ENCODE results near the gene MCF2L. TPM values are rescaled to one million over a fixed set of nuclear protein-coding genes. Genes with fewer than 3 reads are reported as not detected.
A peak's percentile ranks its signal among the peaks of the same experiment; 100 is the strongest.

MCF2L gene
- total RNA-seq, 6 experiments from 2014 or later = 9.6 to 18.4 (median 11.7) TPM

DNA sequence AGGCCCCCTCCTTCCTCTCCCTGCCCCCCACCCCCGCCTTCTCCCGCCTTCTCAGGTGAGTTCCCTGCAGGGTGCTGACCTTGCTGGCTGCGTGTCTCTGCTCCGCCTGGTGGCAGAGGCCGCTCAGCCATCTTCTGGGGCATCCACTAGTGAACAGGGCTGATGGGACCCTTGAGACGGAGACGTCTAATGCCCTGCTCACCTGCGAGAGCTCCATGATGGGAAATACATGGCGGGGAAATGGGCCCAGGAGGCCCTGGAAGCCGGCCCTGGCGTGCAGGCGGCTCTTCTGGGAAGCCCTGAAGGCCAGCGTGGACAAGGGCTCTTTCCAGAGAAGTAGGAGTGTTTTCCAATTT is 121.4 kb downstream of the MCF2L start:
- no peaks in the 10 kb centered on the region for H3K4me1 ChIP-seq
- 93% methylated on average over 7 of the region's 13 CpGs for WGBS (ENCODE audit: insufficient coverage, low coverage, low lambda C conversion rate, missing lambda C conversion rate)
- TF ChIP-seq, protein P1, sequence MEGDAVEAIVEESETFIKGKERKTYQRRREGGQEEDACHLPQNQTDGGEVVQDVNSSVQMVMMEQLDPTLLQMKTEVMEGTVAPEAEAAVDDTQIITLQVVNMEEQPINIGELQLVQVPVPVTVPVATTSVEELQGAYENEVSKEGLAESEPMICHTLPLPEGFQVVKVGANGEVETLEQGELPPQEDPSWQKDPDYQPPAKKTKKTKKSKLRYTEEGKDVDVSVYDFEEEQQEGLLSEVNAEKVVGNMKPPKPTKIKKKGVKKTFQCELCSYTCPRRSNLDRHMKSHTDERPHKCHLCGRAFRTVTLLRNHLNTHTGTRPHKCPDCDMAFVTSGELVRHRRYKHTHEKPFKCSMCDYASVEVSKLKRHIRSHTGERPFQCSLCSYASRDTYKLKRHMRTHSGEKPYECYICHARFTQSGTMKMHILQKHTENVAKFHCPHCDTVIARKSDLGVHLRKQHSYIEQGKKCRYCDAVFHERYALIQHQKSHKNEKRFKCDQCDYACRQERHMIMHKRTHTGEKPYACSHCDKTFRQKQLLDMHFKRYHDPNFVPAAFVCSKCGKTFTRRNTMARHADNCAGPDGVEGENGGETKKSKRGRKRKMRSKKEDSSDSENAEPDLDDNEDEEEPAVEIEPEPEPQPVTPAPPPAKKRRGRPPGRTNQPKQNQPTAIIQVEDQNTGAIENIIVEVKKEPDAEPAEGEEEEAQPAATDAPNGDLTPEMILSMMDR (IDR thresholded peaks at IDR 0.05) = no peak
- no peak for TF ChIP-seq POLR2A (IDR thresholded peaks at IDR 0.05)
- intact Hi-C loops (cut with DNase I) = loop anchor here in 1 of 2 donors (10.0 kb wide), 1 partner anchor 46 kb away; no protein-coding TSS in a partner anchor
- no peaks in the 10 kb centered on the region for H3K27me3 ChIP-seq
- no peak overlapping the region for H3K27ac ChIP-seq
- DNase-seq (no peak), ATAC-seq (no peak)
- no peak overlapping the region for H3K4me3 ChIP-seq
- H3K36me3 ChIP-seq = peaks cover 0 to 14% (median 0%) of the 10 kb centered on the region in 4 donors
- no peaks in the 10 kb centered on the region for H3K9me3 ChIP-seq

DNA sequence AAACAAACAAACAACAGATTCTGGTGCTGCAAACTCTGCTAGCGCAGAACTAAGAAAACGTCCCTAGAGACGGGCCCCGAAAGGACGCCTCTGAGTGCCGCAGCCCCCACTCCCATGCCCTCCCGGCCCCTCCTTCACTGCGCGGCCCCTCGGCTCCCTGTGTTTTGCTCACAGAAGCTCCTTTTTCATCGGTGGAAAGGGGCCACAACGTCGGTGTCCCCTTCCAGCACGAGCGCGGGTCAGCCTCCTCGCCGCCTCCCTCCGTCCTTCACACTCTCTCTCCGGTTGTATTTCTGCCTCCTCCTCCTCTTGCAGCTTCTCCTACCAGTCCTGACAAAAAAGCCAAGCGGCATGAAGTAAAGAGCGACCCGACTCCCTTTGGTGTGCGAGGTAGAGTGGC is 121.8 kb downstream of the MCF2L start:
- no peaks in the 10 kb centered on the region for H3K27me3 ChIP-seq
- H3K27ac ChIP-seq = no peak overlapping the region
- ATAC-seq = no peak
- 84% methylated on average over 6 of the region's 24 CpGs for WGBS (ENCODE audit: insufficient coverage, low coverage, low lambda C conversion rate, missing lambda C conversion rate)
- intact Hi-C loops (cut with DNase I) = loop anchor here in 1 of 2 donors (10.0 kb wide), 1 partner anchor 46 kb away; no protein-coding TSS in a partner anchor
- TF ChIP-seq, protein P1 (IDR thresholded peaks at IDR 0.05) = no peak
- no peak for TF ChIP-seq POLR2A (IDR thresholded peaks at IDR 0.05)
- H3K36me3 ChIP-seq = peaks cover 0 to 14% (median 0%) of the 10 kb centered on the region in 4 donors
- no peak overlapping the region for H3K4me3 ChIP-seq
- H3K9me3 ChIP-seq = no peaks in the 10 kb centered on the region
- no peaks in the 10 kb centered on the region for H3K4me1 ChIP-seq
- no peak for DNase-seq

DNA sequence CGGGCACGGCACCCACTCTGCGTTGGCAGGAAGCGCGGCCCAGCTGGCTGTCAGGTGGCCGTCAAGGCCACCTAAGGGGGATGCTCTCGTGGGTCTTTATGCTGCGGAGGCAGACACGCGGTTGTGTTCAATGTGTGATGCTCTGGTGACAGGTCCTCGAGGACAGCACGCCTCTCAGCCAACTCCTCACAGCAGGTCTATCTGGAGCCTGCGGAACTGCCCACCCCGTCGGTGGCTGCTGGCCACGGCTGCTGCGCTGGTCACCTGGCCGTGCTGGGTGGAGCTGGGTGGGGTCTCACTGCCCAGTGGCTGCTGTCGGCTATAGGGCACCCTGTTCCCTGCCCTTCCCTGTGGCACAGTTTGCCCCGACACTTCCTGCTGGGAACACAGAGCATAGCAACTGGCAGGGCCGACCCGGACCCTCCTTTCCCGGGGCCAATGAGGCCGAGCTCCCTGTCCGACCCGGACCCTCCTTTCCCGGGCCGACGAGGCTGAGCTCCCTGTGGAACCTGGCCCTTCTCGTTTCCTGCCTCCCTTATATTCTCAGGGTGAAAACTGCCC is 122.3 kb downstream of the MCF2L start:
- H3K4me3 ChIP-seq = no peak overlapping the region
- DNase-seq (peak in 1 of 3 donors; percentile 14), ATAC-seq (no peak)
- no peak overlapping the region for H3K27ac ChIP-seq
- intact Hi-C loops (cut with DNase I) = loop anchor here in 1 of 2 donors (10.0 kb wide), 1 partner anchor 46 kb away; no protein-coding TSS in a partner anchor
- no peaks in the 10 kb centered on the region for H3K9me3 ChIP-seq
- TF ChIP-seq, protein P1 (IDR thresholded peaks at IDR 0.05) = no peak
- TF ChIP-seq POLR2A (IDR thresholded peaks at IDR 0.05) = no peak
- no peaks in the 10 kb centered on the region for H3K27me3 ChIP-seq
- H3K4me1 ChIP-seq = no peaks in the 10 kb centered on the region
- 81% methylated on average over 5 of the region's 30 CpGs for WGBS (ENCODE audit: insufficient coverage, low coverage, low lambda C conversion rate, missing lambda C conversion rate)
- H3K36me3 ChIP-seq = peaks cover 0 to 14% (median 0%) of the 10 kb centered on the region in 4 donors

DNA sequence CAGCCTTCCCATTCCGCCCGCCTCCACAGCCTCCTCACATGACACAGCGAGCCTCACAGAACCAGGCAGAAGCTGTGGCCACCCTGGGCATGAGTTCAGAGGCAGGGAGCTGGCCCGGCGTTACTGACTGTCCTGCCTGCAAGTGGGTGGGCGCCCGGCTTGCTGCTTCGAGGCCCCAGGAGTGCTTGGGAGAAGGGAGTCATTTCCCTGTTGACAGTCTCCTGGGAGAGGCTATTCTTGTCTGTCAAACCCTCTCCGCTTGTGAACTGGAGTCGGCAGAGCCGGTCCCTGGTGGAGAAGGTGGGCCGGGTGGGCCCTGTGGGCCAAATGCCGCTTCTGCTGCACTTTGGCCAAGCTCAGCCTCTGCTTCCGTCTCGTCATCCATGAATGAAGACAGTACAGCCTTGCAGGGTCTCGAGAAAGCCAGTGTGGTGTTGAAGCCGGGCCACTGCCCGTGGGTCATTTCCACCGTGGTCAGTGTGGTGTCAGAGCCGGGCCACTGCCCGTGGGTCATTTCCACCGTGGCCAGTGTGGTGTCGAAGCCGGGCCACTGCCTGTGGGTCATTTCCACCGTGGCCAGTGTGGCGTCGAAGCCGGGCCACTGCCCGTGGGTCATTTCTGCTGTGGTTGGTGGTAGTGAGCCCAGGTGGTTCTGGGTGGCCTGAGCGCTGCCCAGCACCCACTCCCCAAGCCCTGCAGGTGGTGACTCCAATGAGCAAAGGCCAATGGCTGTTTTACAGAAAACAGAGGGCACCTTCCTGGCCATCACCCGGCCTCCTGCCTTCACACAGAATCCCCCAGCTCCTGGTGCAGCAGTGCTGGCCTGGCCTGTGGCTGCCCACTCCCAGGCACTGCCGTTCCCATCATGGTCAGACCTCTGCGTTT is 123.1 kb downstream of the MCF2L start:
- 42% methylated on average over 2 of the region's 33 CpGs for WGBS (ENCODE audit: insufficient coverage, low coverage, low lambda C conversion rate, missing lambda C conversion rate)

More for the DNA sequence above, 123.1 kb downstream of the MCF2L start:
- no peaks in the 10 kb centered on the region for H3K9me3 ChIP-seq
- H3K4me1 ChIP-seq = no peaks in the 10 kb centered on the region
- peaks cover 0 to 14% (median 0%) of the 10 kb centered on the region in 4 donors for H3K36me3 ChIP-seq
- DNase-seq (peak in 1 of 3 donors; percentile 16), ATAC-seq (no peak)
- no peak for TF ChIP-seq POLR2A (IDR thresholded peaks at IDR 0.05)
- TF ChIP-seq, protein P1 (IDR thresholded peaks at IDR 0.05) = no peak
- no peak overlapping the region for H3K27ac ChIP-seq
- H3K4me3 ChIP-seq = no peak overlapping the region
- H3K27me3 ChIP-seq = no peaks in the 10 kb centered on the region
- intact Hi-C loops (cut with DNase I) = loop anchor here in 1 of 2 donors (10.0 kb wide), 1 partner anchor 47 kb away; no protein-coding TSS in a partner anchor
